ENCODE measurements around the gene FBXL7.
A peak's percentile ranks its signal among the peaks of the same experiment; 100 is the strongest.

DNA sequence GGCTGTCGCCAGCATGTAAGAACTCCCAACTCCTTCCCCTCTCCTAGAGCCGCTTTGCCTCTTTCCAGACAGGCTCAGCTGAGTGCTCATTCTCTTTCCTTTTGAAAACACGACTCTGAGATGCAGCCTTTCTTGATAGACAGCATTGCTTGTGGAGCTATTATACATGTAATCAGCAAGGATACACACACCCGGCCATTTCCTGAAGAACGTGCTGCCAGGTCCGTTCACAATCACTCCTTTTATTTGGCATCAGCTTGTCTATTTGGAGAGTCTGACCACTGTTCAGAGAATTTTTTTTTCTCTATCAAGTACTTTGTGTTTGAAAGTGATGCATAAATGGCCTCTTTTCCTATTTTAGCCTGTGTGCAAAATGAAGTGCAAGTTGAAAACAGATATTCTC lies 351.0 kb downstream of the FBXL7 start:
- TF ChIP-seq, protein P1, sequence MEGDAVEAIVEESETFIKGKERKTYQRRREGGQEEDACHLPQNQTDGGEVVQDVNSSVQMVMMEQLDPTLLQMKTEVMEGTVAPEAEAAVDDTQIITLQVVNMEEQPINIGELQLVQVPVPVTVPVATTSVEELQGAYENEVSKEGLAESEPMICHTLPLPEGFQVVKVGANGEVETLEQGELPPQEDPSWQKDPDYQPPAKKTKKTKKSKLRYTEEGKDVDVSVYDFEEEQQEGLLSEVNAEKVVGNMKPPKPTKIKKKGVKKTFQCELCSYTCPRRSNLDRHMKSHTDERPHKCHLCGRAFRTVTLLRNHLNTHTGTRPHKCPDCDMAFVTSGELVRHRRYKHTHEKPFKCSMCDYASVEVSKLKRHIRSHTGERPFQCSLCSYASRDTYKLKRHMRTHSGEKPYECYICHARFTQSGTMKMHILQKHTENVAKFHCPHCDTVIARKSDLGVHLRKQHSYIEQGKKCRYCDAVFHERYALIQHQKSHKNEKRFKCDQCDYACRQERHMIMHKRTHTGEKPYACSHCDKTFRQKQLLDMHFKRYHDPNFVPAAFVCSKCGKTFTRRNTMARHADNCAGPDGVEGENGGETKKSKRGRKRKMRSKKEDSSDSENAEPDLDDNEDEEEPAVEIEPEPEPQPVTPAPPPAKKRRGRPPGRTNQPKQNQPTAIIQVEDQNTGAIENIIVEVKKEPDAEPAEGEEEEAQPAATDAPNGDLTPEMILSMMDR (IDR thresholded peaks at IDR 0.05 in 8 of 11, conservative IDR thresholded peaks at IDR 0.05 in 3 of 11): no peak
- TF ChIP-seq POLR2A (IDR thresholded peaks at IDR 0.05) (no peak), POLR2AphosphoS5 (IDR thresholded peaks at IDR 0.05) (peak in 1 of 3 donors; percentile 29)

Data from spleen (tissue), 7 donors.